Ishikawa (cell line): ENCODE data around the gene RHO.

Source experiments
- CEBPB ChIP-seq: IDR thresholded peaks from 2 replicates; pipeline ENCODE4 v1.6.1; 2012
- CREB1 ChIP-seq: IDR thresholded peaks from 2 replicates; pipeline ENCODE4 v1.6.1; 2012; ENCODE audit warnings: low read depth
- EP300 ChIP-seq: IDR thresholded peaks from 2 replicates; pipeline ENCODE4 v1.6.1; 2012; ENCODE audit warnings: borderline replicate concordance
- FOXM1 ChIP-seq: IDR thresholded peaks from 2 replicates; pipeline ENCODE4 v1.6.1; 2012; ENCODE audit warnings: low read depth, borderline replicate concordance
- RAD21 ChIP-seq: IDR thresholded peaks from 2 replicates; pipeline ENCODE4 v1.6.1; 2012; ENCODE audit warnings: low read depth
- TAF1 ChIP-seq: IDR thresholded peaks from 2 replicates; pipeline ENCODE4 v1.6.1; 2012; ENCODE audit warnings: low read depth, mild to moderate bottlenecking
- TCF12 ChIP-seq: IDR thresholded peaks from 2 replicates; pipeline ENCODE4 v1.6.1; 2012; ENCODE audit warnings: low read depth
- TEAD4 ChIP-seq: IDR thresholded peaks from 2 replicates; pipeline ENCODE4 v1.6.1; 2012
- YY1 ChIP-seq: IDR thresholded peaks from 2 replicates; pipeline ENCODE4 v1.6.1; 2012; ENCODE audit warnings: low read depth
- ZBTB7A ChIP-seq: IDR thresholded peaks from 2 replicates; pipeline ENCODE4 v1.6.1; 2012; ENCODE audit warnings: low read depth
- TF ChIP-seq, protein P1 (sequence below): IDR thresholded peaks from 2 replicates; pipeline ENCODE4 v1.6.1; 2012
- TF ChIP-seq, protein P2 (sequence below): IDR thresholded peaks from 2 replicates; pipeline ENCODE4 v1.6.1; 2012

GRCh38 chr3:129536804-129537203, 8.4 kb downstream of the RHO start:
- TF ChIP-seq YY1, result no peak
- TF ChIP-seq, protein P1, sequence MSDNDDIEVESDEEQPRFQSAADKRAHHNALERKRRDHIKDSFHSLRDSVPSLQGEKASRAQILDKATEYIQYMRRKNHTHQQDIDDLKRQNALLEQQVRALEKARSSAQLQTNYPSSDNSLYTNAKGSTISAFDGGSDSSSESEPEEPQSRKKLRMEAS, result no peak
- no peak for TF ChIP-seq TAF1
- TF ChIP-seq CEBPB, result no peak
- TF ChIP-seq FOXM1, result no peak
- TF ChIP-seq EP300, result no peak
- TF ChIP-seq ZBTB7A, result no peak
- TF ChIP-seq CREB1, result no peak
- no peak for TF ChIP-seq TEAD4
- TF ChIP-seq RAD21, result no peak
- TF ChIP-seq, protein P2, sequence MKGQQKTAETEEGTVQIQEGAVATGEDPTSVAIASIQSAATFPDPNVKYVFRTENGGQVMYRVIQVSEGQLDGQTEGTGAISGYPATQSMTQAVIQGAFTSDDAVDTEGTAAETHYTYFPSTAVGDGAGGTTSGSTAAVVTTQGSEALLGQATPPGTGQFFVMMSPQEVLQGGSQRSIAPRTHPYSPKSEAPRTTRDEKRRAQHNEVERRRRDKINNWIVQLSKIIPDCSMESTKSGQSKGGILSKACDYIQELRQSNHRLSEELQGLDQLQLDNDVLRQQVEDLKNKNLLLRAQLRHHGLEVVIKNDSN, result no peak
- no peak for TF ChIP-seq TCF12
